ENCODE data around the gene TRAF1.

The TRAF1 gene

DNA sequence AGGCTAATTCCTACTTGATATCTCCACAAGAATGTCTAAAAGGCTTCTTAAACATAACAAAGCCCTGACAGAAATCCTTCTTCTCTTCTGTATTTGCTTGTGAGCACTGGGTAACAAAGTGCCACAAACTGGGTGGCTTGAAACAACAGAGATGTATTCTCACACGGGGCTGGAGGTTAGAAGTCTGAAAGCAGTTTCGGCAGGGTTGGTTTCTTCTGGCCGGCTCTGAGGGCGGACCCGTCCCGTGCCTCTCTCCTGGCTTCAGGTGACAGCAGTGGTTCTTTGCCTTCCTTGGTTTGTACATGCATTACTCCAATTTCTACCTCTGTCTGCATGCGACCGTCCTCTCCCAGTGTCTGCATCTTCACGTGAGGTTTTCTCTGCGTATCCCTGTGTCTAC, 14.0 kb upstream of the TRAF1 start:
- no peak for DNase-seq

- no peak for DNase-seq
Measured at GRCh38 chr9:120938851-120939250, 12.3 kb upstream of the TRAF1 start.

DNA sequence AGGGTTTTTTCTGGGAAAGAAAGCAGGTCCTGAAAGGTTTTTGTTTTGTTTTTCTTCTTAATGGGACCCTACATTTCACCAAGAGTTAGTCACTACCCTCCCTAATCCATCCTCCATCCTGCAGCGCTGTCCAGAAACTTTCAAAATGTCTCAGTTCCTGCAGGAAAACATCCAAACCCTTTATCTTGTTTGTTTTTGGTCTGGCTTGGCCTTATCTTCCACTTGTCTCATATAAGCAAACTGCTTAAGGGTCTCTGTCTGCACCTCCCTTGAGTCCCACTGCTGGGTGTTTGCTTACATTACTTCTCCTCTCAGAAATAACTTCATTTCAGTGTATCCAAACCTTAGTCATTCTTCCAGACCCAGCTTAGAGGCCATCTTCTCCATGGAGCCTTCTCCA, 11.0 kb upstream of the TRAF1 start:
- DNase-seq = no peak

- no peak for DNase-seq
Measured at GRCh38 chr9:120937127-120937526, 10.5 kb upstream of the TRAF1 start.

GRCh38 chr9:120936764-120937122, 10.1 kb upstream of the TRAF1 start:
- no peak for DNase-seq

DNA sequence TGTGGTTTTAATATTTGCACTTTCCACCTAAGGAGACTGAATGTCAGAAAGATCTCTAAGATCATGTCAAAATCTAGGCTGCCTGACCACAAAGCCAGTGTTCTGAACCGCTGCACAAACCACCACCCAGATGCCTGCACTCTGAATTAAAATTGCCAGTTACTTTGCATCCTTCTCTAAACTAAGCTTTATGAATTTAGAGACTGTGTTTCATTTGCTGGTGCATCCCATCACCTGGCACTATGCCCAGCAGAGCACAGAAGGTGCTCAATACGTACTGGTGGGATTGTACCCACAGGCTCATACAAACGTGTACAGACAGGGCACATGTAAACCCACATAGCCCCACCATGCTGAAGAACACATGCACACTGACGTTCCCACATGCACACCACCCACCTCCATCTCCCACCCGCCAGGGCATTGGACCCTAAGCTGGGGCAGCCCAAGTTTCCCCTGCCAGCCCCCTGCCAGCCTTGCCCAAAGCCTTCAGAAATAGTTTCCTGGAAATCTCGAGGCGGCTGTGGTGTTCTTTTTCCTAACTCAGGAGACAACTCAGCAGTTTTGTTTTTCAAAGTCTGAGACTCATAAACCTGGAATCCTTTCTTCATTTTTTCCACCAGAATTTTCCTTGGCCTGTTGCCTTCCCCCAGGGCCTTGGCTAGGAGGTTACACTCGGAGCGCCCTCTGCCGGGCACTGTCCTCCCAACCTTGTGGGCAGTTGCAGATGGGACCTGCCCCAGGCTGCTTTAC, 9.6 kb upstream of the TRAF1 start:
- DNase-seq = peak; percentile 74 to 79

- peak; percentile 59 to 84 for DNase-seq
Measured at GRCh38 chr9:120935383-120935857, 8.8 kb upstream of the TRAF1 start.

DNA sequence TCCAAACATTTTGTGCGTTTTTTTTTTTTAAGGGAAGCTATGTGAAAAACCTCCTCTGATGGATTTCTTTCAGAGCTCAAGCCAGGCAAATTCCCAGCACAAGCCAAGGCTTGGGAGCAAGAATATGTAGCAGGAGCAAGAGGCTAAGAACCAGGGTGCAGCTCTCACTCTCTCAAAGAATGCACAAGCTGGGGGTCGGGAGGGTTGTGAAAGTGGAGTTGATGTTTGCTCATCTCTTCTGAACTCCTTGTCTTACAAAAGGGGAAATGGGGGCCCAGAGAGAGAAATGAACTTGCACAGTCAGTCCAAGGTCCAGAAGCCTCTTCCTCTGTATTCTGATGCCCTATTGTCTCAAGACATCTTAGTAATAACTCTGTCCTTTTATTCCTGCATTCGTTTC, 7.7 kb upstream of the TRAF1 start:
- no peak for DNase-seq

DNA sequence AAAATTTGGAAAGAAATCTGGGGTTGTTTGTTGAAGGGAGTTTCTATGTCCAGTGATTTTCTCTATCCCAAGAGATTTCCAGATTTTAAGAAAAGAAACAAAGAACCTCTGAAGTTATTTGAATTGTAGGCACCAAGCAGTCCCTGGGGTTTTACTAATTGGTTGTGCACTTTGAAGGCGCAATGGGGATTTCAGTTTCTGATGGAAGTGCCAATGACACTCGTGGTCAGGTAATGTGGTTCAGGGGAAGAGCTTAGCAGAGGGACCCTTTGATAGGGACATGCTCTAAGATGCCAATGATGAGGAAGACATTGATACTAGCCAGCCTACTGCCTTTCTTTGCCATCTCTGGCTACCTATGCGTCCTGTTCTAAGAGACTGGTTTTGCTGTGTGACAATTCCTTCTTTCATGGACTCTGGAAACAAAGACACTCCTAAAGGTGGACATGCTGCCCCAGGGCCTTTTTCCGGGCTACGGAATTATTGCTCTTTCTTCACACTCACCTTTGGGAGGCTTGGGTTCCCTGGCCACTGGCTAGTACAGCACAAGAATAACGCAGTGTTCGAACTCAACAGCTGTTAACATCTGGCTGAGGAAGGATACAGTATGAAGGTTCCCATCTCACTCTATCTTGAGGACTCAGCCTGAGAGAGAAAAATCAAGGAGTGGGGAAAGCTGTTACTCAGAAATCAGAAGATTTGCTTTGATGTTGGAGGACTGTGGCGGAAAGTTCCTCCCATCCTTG, 6.9 kb upstream of the TRAF1 start:
- no peak for DNase-seq

- no peak for DNase-seq
Measured at GRCh38 chr9:120932086-120932823, 5.7 kb upstream of the TRAF1 start.

GRCh38 chr9:120931231-120932085, 4.9 kb upstream of the TRAF1 start:
- DNase-seq = no peak

GRCh38 chr9:120929229-120929791, 2.7 kb upstream of the TRAF1 start:
- no peak for DNase-seq

- peak in 1 of 2 donors; percentile 63 for DNase-seq
Measured at GRCh38 chr9:120928483-120929228, 2.1 kb upstream of the TRAF1 start.

GRCh38 chr9:120928015-120928482, 1.5 kb upstream of the TRAF1 start:
- DNase-seq = no peak

DNA sequence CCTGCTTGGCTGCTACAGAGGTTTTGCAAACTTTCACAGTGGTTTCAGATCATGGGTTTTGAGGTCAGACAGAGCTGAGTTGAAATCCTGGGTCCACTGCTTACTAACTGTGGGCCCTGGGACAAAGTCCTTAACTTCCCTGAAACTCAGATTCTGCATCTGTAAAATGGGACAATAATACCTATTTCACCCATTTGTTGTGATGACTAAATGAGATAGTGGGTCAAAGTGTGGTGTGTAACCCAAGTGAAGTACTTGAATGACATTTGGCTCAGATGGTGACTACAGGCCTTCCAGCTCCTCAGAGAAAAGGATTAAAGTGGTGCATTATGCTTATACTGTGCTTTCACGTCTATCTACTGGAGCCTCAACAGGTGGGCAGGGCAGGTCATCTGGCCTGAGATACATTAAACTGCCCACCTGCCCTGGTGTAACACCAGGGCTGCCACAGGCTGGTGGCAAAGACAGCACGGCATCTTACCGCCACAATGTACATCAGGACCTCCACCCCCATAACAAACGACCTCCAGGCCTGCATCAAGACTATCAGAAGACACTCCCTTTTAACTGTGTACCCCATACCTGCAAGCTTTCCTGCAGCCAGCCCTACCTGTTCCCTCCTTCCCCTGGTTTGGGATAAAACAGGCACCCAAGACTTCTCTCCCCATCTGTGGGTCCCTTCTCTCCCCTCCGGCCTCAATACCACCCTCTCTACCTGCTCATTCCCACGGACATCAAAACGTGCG, 846 bp upstream of the TRAF1 start:
- DNase-seq = no peak

- no peak for DNase-seq
Measured at GRCh38 chr9:120925535-120926396, 830 bp downstream of the TRAF1 start.

GRCh38 chr9:120924698-120925534, 1.7 kb downstream of the TRAF1 start:
- no peak for DNase-seq

GRCh38 chr9:120923620-120924328, 2.8 kb downstream of the TRAF1 start:
- DNase-seq = no peak

Data from hippocampal formation (tissue), 2 donors.